Natural killer cell (primary cell): ENCODE results near the gene MAD2L2. TPM values are rescaled to one million over a fixed set of nuclear protein-coding genes. Genes with fewer than 3 reads are reported as not detected.

Experiments used
- ATAC-seq, 3 donors: fragments of 150-1000 bp in 2 of 3; fragments of 200-7000 bp in 1 of 3; cut with Tn5 transposase; 1 replicate in 1 of 3; 2 replicates in 2 of 3; pipeline ENCODE4 v1.10.0; 2021; ENCODE audit warnings: mild to moderate bottlenecking in 2 of 3, moderate library complexity in 2 of 3
- DNase-seq, 2 donors: peaks; one replicate each; pipeline versions ENCODE4 v3.0.0 to v3.0.0-alpha.2; 2013 to 2021; ENCODE audit warnings: mixed read lengths in 1 of 2
- H3K27ac ChIP-seq: one replicate; pipeline ENCODE4 v1.5.1; 2013; ENCODE audit warnings: mild to moderate bottlenecking, low read length
- H3K27me3 ChIP-seq: one replicate; pipeline ENCODE4 v1.6.1; 2013; ENCODE audit warnings: low read length; ENCODE audit not compliant: control insufficient read depth, insufficient read depth
- H3K36me3 ChIP-seq: one replicate; pipeline ENCODE4 v1.6.1; 2013; ENCODE audit warnings: low read length; ENCODE audit not compliant: control insufficient read depth, insufficient read depth
- H3K4me1 ChIP-seq: one replicate; pipeline ENCODE4 v1.6.1; 2013; ENCODE audit warnings: low read length; ENCODE audit not compliant: control insufficient read depth, insufficient read depth
- H3K4me3 ChIP-seq: one replicate; pipeline ENCODE4 v1.5.1; 2013; ENCODE audit warnings: low read length
- H3K9me3 ChIP-seq: one replicate; pipeline ENCODE4 v1.6.1; 2013; ENCODE audit warnings: low read length; ENCODE audit not compliant: control insufficient read depth, insufficient read depth
- H3K27ac Mint-ChIP-seq, 2 donors: one replicate each; pipeline ENCODE4 v1.8.0; 2022; ENCODE audit warnings: mild to moderate bottlenecking in 2 of 2, mixed read lengths in 2 of 2, moderate library complexity in 1 of 2
- H3K27me3 Mint-ChIP-seq, 2 donors: one replicate each; pipeline ENCODE4 v1.8.0; 2022; ENCODE audit warnings: low read depth in 2 of 2, mixed read lengths in 2 of 2
- H3K36me3 Mint-ChIP-seq: one replicate; pipeline ENCODE4 v1.8.0; 2022; ENCODE audit warnings: mixed read lengths
- H3K4me1 Mint-ChIP-seq, 2 donors: one replicate each; pipeline ENCODE4 v1.8.0; 2022; ENCODE audit warnings: mixed read lengths in 2 of 2
- H3K4me3 Mint-ChIP-seq: one replicate; pipeline ENCODE4 v1.8.0; 2022; ENCODE audit warnings: mild to moderate bottlenecking, moderate library complexity, mixed read lengths
- H3K9me3 Mint-ChIP-seq, 2 donors: one replicate each; pipeline ENCODE4 v1.8.0; 2022; ENCODE audit warnings: mixed read lengths in 2 of 2
- CTCF ChIP-seq: fragments of 200-600 bp; IDR thresholded peaks from one replicate; pipeline ENCODE4 v1.8.0; 2022; ENCODE audit warnings: antibody characterized with exemption
- WGBS: methylation state at CpG from one replicate; pipeline ENCODE4 v1.1.7; 2013; ENCODE audit warnings: missing lambda C conversion rate; ENCODE audit not compliant: insufficient coverage; 5-methylcytosine and 5-hydroxymethylcytosine counted together
- intact Hi-C: fragments of 100-400 bp; cut with micrococcal nuclease; formaldehyde crosslinking; loops from one replicate; pipeline ENCODE4 v1.14.2; 2022
- total RNA-seq, 4 donors: library from RNA; stranded (reverse); fragments of 120-200 nt in 1 of 4; gene quantifications; one replicate each; pipeline versions ENCODE4 v1.2.3 to v1.2.4, GENCODE V29; 2013 to 2022

Gene MAD2L2
- total RNA-seq, 3 donors from 2014 or later (not counting 1 experiment from before 2014, with no cell fraction given) = 50.6 to 66.0 (median 60.4) TPM

- no peaks in the 10 kb centered on the region for H3K27me3 Mint-ChIP-seq
- no peaks in the 10 kb centered on the region for H3K27me3 ChIP-seq
- peak overlapping the region; percentile 53 for H3K4me3 Mint-ChIP-seq
- WGBS = 33% methylated on average over 30 of the region's 30 CpGs
- no peaks in the 10 kb centered on the region for H3K9me3 Mint-ChIP-seq
- H3K36me3 ChIP-seq = no peaks in the 10 kb centered on the region
- H3K27ac Mint-ChIP-seq = no peak overlapping the region
- no peak for TF ChIP-seq CTCF
- peaks cover 9 to 33% of the 10 kb centered on the region in 2 donors for H3K4me1 Mint-ChIP-seq
- DNase-seq (peak; percentile 33 to 63), ATAC-seq (peak in 2 of 3 donors; percentile 25 to 31)
- H3K4me1 ChIP-seq = peaks cover 33% of the 10 kb centered on the region
- H3K9me3 ChIP-seq = no peaks in the 10 kb centered on the region
- H3K36me3 Mint-ChIP-seq = no peaks in the 10 kb centered on the region
- H3K4me3 ChIP-seq = no peak overlapping the region
- H3K27ac ChIP-seq = no peak overlapping the region
- intact Hi-C loops = no loop called here
Observed at GRCh38 chr1:11648732-11649158, 32.2 kb downstream of the MAD2L2 start.

GRCh38 chr1:11648039-11648438, 32.9 kb downstream of the MAD2L2 start:
- no peak overlapping the region for H3K4me3 Mint-ChIP-seq
- intact Hi-C loops = no loop called here
- peaks cover 9 to 33% of the 10 kb centered on the region in 2 donors for H3K4me1 Mint-ChIP-seq

GRCh38 chr1:11647333-11647732, 33.6 kb downstream of the MAD2L2 start:
- Histone ChIP-seq H3K36me3 (no peaks in the 10 kb centered on the region), H3K27ac (no peak overlapping the region), H3K27me3 (no peaks in the 10 kb centered on the region), H3K4me3 (no peak overlapping the region), H3K9me3 (no peaks in the 10 kb centered on the region), H3K4me1 (peaks cover 32% of the 10 kb centered on the region)
- no peaks in the 10 kb centered on the region for H3K36me3 Mint-ChIP-seq
- peaks cover 9 to 33% of the 10 kb centered on the region in 2 donors for H3K4me1 Mint-ChIP-seq
- H3K27ac Mint-ChIP-seq = no peak overlapping the region
- H3K9me3 Mint-ChIP-seq = no peaks in the 10 kb centered on the region
- intact Hi-C loops = no loop called here
- no peak overlapping the region for H3K4me3 Mint-ChIP-seq
- TF ChIP-seq CTCF = no peak
- H3K27me3 Mint-ChIP-seq = no peaks in the 10 kb centered on the region
- WGBS = 86% methylated on average over 7 of the region's 7 CpGs
- ATAC-seq = no peak
- DNase-seq = no peak

More at GRCh38 chr1:11648039-11648438, 32.9 kb downstream of the MAD2L2 start:
- no peaks in the 10 kb centered on the region for H3K27me3 ChIP-seq
- H3K27me3 Mint-ChIP-seq = no peaks in the 10 kb centered on the region
- H3K36me3 Mint-ChIP-seq = no peaks in the 10 kb centered on the region
- no peaks in the 10 kb centered on the region for H3K36me3 ChIP-seq
- no peak overlapping the region for H3K27ac ChIP-seq
- TF ChIP-seq CTCF = no peak
- no peaks in the 10 kb centered on the region for H3K9me3 Mint-ChIP-seq
- DNase-seq = no peak
- no peaks in the 10 kb centered on the region for H3K9me3 ChIP-seq
- WGBS = 93% methylated on average over 6 of the region's 6 CpGs
- H3K4me3 ChIP-seq = no peak overlapping the region
- H3K4me1 ChIP-seq = peaks cover 32% of the 10 kb centered on the region
- H3K27ac Mint-ChIP-seq = no peak overlapping the region
- no peak for ATAC-seq

GRCh38 chr1:11646317-11646716, 34.6 kb downstream of the MAD2L2 start:
- Histone ChIP-seq H3K36me3 (no peaks in the 10 kb centered on the region), H3K4me3 (no peak overlapping the region), H3K9me3 (no peaks in the 10 kb centered on the region), H3K27ac (no peak overlapping the region), H3K4me1 (peaks cover 29% of the 10 kb centered on the region), H3K27me3 (no peaks in the 10 kb centered on the region)
- H3K36me3 Mint-ChIP-seq = no peaks in the 10 kb centered on the region
- 94% methylated on average over 9 of the region's 9 CpGs for WGBS
- peaks cover 7 to 27% of the 10 kb centered on the region in 2 donors for H3K4me1 Mint-ChIP-seq
- TF ChIP-seq CTCF = no peak
- H3K4me3 Mint-ChIP-seq = no peak overlapping the region
- intact Hi-C loops = no loop called here
- no peaks in the 10 kb centered on the region for H3K9me3 Mint-ChIP-seq
- H3K27ac Mint-ChIP-seq = peak overlapping the region in 1 of 2 donors; percentile 40
- ATAC-seq = no peak
- H3K27me3 Mint-ChIP-seq = no peaks in the 10 kb centered on the region
- DNase-seq = no peak
